Mononuclear cell (primary cell): ENCODE data around the gene GPN1. TPM values are rescaled to one million over a fixed set of nuclear protein-coding genes. Genes with fewer than 3 reads are reported as not detected.
"Not testable (repeated sequence)": the region's sequence is repeated elsewhere in the genome, so short reads cannot be mapped to it uniquely, and the experiment has no call there.

ENCODE experiments used
- H3K27me3 ChIP-seq: 2 replicates; pipeline ENCODE4 v1.6.0; 2011; ENCODE audit warnings: low read length, control low read depth; ENCODE audit not compliant: insufficient read depth
- H3K4me1 ChIP-seq: 2 replicates; pipeline ENCODE4 v1.5.1; 2011; ENCODE audit warnings: mild to moderate bottlenecking, low read length, control low read depth; ENCODE audit not compliant: insufficient read depth
- H3K4me3 ChIP-seq: 2 replicates; pipeline ENCODE4 v1.5.1; 2011; ENCODE audit warnings: mild to moderate bottlenecking, low read length, moderate library complexity
- H3K9me3 ChIP-seq: 2 replicates; pipeline ENCODE4 v1.5.1; 2011; ENCODE audit warnings: low read depth, mild to moderate bottlenecking, control low read depth, low read length
- total RNA-seq: library from RNA; depleted of rRNA; stranded (reverse); fragments of >200 nt; gene quantifications from one replicate; pipeline ENCODE4 v1.2.3, GENCODE V29; 2012

Gene GPN1
- total RNA-seq, 1 donor: 25.8 TPM

DNA sequence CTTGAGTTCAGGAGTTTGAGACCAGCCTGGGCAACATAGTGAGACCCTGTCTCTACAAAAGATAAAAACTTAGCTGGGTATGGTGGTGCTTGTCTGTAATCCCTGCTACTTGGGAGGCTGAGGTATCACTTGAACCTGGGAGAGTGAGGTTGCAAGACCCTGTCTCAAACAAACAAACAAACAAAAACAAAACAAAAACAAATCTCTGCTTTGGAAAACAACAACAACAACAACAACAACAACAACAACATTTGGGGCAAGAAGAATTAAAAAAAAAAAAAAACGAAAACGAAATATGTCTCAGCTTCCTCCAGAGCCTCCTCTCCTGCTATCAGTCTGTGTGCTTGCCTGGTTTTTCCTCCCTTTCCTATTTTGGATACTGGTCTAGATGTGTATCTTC lies 51.7 kb downstream of the GPN1 start:
- Histone ChIP-seq H3K27me3 (no peaks in the 10 kb centered on the region), H3K4me3 (no peak overlapping the region), H3K9me3 (no peaks in the 10 kb centered on the region), H3K4me1 (peaks cover 7% of the 10 kb centered on the region)

DNA sequence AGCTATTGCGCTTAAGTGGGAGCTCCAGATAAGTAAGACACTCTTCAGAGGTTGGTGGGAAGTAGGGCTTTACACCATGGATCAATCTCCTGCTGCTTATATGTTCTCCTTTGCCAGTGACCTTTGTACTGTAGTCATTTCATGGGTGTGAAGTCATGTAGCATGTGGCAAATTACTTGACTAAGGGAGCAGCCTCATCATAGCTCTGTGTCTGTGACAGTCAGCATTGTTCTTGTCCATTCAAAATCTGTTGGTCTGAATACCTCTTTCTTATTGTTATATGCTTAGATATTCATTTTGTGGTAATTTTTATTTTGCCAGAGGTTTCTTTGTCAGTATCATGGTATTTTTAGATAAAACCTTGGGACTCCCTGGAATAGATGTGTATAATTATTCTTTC lies 53.0 kb downstream of the GPN1 start:
- H3K4me1 ChIP-seq: peaks cover 7% of the 10 kb centered on the region
- H3K9me3 ChIP-seq: no peaks in the 10 kb centered on the region
- H3K4me3 ChIP-seq: no peak overlapping the region
- H3K27me3 ChIP-seq: no peaks in the 10 kb centered on the region

DNA sequence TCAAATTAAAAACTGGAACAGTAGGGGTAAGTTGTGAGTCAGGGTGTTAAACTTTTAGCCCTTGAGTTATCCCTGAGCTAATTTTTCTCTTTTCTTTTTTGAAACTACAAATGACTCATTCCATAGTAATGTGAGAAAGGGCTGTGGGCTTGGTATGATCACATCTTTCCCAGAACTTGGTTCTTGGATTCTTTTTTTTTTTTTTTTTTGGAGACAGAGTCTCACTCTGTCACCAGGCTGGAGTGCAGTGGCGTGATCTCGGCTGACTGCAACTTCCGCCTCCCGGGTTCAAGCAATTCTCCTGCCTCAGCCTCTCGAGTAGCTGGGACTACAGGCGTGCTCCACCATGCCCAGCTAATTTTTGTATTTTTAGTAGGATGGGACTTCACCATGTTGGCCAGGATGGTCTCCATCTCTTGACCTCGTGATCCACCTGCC lies 53.5 kb downstream of the GPN1 start:
- H3K4me1 ChIP-seq: not testable (repeated sequence)

DNA sequence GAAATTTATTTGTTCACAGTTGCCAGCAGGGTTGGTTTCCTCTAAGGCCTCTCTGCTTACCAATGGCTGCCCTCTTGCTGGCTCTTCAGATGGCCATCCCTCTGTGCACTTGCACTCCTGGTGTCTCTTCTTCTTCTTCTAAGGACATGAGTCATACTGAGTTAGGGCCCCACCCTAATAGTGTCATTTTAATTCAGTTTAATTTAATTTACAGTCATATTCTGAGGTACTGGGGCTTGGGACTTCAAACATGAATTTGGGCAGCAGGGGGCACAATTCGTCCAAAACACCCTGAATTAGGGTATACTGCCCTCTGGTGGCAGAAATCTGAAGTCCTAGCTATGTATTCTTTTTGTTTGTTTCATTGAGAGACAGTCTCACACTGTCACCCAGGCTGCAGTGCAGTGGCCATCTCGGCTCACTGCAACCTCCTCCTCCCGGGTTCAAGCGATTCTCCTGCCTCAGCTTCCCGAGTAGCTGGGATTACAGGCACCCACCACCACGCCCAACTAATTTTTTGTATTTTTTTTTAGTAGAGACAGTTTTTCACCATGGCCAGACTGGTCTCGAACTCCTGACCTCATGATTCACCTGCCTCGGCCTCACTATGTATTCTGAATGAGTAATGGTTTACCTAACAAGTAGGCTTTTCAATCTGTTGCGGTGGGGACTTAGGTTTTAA lies 54.7 kb downstream of the GPN1 start:
- Histone ChIP-seq H3K4me1 (peaks cover 7% of the 10 kb centered on the region), H3K4me3 (no peak overlapping the region), H3K27me3 (no peaks in the 10 kb centered on the region), H3K9me3 (no peaks in the 10 kb centered on the region)

More for the DNA sequence above, 53.5 kb downstream of the GPN1 start:
- H3K9me3 ChIP-seq, H3K27me3 ChIP-seq, H3K4me3 ChIP-seq: not testable (repeated sequence)

GRCh38 chr2:27685006-27685405 lies 56.2 kb downstream of the GPN1 start:
- not testable (repeated sequence) for H3K27me3 ChIP-seq, H3K4me1 ChIP-seq, H3K9me3 ChIP-seq, H3K4me3 ChIP-seq

DNA sequence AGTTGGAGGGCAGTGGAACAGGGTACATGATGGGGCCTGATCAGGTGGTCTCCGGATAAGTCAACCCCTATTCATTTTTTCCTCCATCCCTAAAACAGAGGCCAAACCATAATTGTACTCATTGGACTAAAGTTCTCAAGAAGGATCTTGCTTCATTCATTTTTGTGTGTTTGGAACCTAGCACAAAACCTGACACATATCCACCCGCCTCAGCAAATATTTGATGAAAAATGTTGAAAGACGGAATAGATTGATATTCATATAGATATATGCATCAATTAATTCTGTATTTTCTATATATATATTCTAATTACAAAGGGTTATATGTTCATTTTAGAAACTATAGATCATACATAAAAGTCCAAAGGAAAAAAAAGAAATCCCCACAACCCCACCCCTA lies 56.7 kb downstream of the GPN1 start:
- no peaks in the 10 kb centered on the region for H3K9me3 ChIP-seq
- H3K4me1 ChIP-seq: peaks cover 7% of the 10 kb centered on the region
- no peaks in the 10 kb centered on the region for H3K27me3 ChIP-seq
- no peak overlapping the region for H3K4me3 ChIP-seq

DNA sequence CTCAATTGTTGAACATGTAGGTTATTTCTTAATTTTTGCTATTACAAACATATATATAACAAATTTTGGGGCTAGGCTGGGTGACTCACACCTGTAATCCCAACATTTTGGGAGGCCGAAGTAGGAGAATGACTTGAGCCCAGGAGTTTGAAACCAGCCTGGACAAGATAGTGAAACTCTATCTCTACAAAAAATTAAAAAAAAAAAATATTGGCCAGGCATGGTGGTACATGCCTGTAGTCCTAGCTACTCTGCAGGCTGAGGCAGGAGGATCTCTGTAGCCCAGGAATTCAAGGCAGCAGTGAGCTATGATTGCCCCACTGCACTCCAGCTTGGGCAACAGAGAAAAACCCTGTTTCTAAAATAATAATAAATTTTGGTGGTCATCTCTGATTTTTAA lies 58.4 kb downstream of the GPN1 start:
- Histone ChIP-seq H3K27me3 (no peaks in the 10 kb centered on the region), H3K9me3 (no peaks in the 10 kb centered on the region), H3K4me3 (no peak overlapping the region), H3K4me1 (peaks cover 7% of the 10 kb centered on the region)

DNA sequence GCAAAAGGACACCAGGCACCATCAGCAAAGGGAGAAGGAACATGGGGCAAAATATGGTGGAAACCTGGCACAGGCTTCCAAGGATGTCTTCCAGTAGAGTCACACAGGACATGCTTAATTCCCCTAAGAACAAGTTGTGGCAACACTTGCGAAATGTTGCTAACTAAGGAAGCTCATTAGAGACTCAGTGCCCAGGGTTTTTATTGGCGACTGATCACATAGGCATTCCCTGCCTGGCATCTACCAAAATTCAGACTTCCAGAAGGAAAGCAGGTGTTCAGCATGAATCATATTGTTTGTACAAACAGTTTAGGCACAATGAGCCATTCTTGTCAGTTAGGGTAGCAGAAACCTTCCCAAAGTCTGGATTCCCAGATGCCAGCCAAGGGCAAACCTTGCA lies 60.6 kb downstream of the GPN1 start:
- no peaks in the 10 kb centered on the region for H3K9me3 ChIP-seq
- peaks cover 4% of the 10 kb centered on the region for H3K4me1 ChIP-seq
- H3K4me3 ChIP-seq: no peak overlapping the region
- no peaks in the 10 kb centered on the region for H3K27me3 ChIP-seq

GRCh38 chr2:27690052-27690451 lies 61.2 kb downstream of the GPN1 start:
- Histone ChIP-seq H3K4me1 (peaks cover 4% of the 10 kb centered on the region), H3K4me3 (no peak overlapping the region), H3K27me3 (no peaks in the 10 kb centered on the region), H3K9me3 (no peaks in the 10 kb centered on the region)

DNA sequence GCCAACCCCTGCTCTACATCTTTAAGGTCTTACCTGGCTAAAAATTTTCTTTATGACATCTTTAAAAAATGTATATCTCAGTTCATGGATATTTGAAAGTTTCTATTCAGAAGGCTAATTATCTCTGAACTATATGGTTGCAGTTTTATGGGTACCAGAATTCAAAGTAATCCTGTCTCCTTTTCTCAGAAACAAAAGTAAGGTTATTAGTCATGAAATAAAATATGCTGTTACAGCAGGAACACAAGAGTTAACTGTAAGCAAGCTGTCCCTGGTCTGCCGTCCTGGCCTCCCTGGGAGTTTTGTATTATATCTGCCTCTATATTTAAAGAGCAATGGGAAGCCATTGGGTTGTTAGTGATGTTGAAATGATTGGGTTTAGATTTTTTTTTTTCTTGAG lies 68.8 kb downstream of the GPN1 start:
- H3K27me3 ChIP-seq: no peaks in the 10 kb centered on the region
- H3K4me3 ChIP-seq: no peak overlapping the region
- H3K4me1 ChIP-seq: no peaks in the 10 kb centered on the region
- no peaks in the 10 kb centered on the region for H3K9me3 ChIP-seq

Other genes starting within 250 kb of the GPN1 start
- 11.5 TPM for gene ZNF513, start 248.3 kb upstream of the GPN1 start, total RNA-seq
- 31.6 TPM for gene PPM1G, start 219.5 kb upstream of the GPN1 start, total RNA-seq
- gene NRBP1, start 200.4 kb upstream of the GPN1 start, total RNA-seq: 126 TPM
- 0.52 TPM for gene KRTCAP3, start 186.7 kb upstream of the GPN1 start, total RNA-seq
- gene IFT172, start 139.3 kb upstream of the GPN1 start, total RNA-seq: 5.9 TPM
- 0.10 TPM for gene FNDC4, start 133.8 kb upstream of the GPN1 start, total RNA-seq
- not detected for gene GCKR, start 132.2 kb upstream of the GPN1 start, total RNA-seq
- 12.8 TPM for gene ZNF512, start 46.0 kb upstream of the GPN1 start, total RNA-seq
- 0.84 TPM for gene CCDC121, start within 50 bp of the GPN1 start, total RNA-seq
- gene SUPT7L, start 34.6 kb downstream of the GPN1 start, total RNA-seq: 75.5 TPM
- gene SLC4A1AP, start 34.8 kb downstream of the GPN1 start, total RNA-seq: 23.3 TPM
- 75.2 TPM for gene MRPL33, start 142.7 kb downstream of the GPN1 start, total RNA-seq